ENCODE results near the gene RSPRY1. TPM values are rescaled to one million over a fixed set of nuclear protein-coding genes. Genes with fewer than 3 reads are reported as not detected.

The RSPRY1 gene
- total and polyA plus RNA-seq, 2 donors (not counting 1 experiment from before 2014, with no cell fraction given): 36.5 to 51.9 TPM

DNA sequence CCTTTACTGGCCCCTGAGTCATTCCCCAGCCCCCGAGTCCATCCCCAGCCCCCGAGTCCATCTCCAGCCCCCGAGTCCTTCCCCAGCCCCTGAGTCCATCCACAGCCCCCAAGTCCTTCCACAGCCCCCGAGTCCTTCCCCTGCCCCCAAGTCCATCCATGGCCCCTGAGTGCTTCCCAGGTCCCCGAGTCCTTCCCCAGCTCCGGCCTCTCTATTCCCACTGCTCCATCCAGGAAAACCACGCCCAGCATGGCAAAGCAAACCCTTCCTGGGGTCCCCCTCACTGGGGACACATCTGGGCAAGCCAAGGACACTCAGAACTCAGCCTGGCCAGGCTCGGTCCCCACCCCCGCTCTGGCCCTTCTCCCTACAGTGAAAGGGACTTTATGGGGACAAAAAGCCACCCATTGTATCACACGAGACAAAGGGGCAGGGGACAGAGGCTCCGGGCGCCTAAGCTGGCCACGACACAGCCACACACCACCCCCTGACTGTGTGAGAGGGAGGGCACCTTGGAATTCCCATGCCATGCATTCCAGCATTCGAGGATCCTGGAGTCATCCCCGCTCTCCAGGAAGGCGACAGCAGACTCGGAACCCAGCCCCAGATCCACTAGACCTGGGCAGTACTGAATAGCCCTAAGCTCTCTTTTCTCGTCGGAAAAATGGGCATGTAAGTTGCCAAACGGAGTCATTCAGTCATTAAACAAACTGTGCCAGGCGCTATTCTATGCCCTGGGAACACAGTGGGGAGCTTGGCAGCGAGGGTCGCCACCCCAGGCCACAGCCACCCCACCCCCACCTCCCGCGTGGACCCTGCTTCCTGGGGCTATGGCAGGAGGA is 84.3 kb downstream of the RSPRY1 start:
- Histone ChIP-seq H4K20me1 (ENCODE audit: control insufficient read depth, extremely low read depth, insufficient read depth, low read length) (no peaks in the 10 kb centered on the region), H3K27ac (ENCODE audit: insufficient read depth, low read length) (no peak overlapping the region), H3K9ac (ENCODE audit: insufficient read depth, low read length) (no peak overlapping the region), H3K79me2 (ENCODE audit: control insufficient read depth, insufficient read depth, low read length) (no peaks in the 10 kb centered on the region), H3K4me3 (replicated peaks in 1 of 4; ENCODE audit: control extremely low read depth in 1 of 4, insufficient read depth in 1 of 4, low read depth in 3 of 4, low read length in 4 of 4) (no peak overlapping the region), H3K27me3 (ENCODE audit: control insufficient read depth, insufficient read depth, low read length) (no peaks in the 10 kb centered on the region), H3K4me2 (ENCODE audit: extremely low read depth, insufficient read depth, low read length) (no peak overlapping the region), H2AFZ (ENCODE audit: low read length) (no peak overlapping the region), H3K36me3 (ENCODE audit: control insufficient read depth, insufficient read depth, low read length) (no peaks in the 10 kb centered on the region), H3K9me3 (ENCODE audit: control insufficient read depth, insufficient read depth, low read depth, low read length) (no peaks in the 10 kb centered on the region), H3K4me1 (ENCODE audit: control insufficient read depth, extremely low read depth, insufficient read depth, low read length) (no peaks in the 10 kb centered on the region)
- no peak for DNase-seq (ENCODE audit: low read depth in 2 of 2)
- TF ChIP-seq, protein P1, sequence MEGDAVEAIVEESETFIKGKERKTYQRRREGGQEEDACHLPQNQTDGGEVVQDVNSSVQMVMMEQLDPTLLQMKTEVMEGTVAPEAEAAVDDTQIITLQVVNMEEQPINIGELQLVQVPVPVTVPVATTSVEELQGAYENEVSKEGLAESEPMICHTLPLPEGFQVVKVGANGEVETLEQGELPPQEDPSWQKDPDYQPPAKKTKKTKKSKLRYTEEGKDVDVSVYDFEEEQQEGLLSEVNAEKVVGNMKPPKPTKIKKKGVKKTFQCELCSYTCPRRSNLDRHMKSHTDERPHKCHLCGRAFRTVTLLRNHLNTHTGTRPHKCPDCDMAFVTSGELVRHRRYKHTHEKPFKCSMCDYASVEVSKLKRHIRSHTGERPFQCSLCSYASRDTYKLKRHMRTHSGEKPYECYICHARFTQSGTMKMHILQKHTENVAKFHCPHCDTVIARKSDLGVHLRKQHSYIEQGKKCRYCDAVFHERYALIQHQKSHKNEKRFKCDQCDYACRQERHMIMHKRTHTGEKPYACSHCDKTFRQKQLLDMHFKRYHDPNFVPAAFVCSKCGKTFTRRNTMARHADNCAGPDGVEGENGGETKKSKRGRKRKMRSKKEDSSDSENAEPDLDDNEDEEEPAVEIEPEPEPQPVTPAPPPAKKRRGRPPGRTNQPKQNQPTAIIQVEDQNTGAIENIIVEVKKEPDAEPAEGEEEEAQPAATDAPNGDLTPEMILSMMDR (conservative IDR thresholded peaks at IDR 0.05 in 1 of 2, IDR thresholded peaks at IDR 0.05 in 1 of 2; ENCODE audit: low read depth in 1 of 2, low read length in 2 of 2): no peak
- no peak for TF ChIP-seq EZH2 (IDR thresholded peaks at IDR 0.05; ENCODE audit: low read length, missing control alignments)

DNA sequence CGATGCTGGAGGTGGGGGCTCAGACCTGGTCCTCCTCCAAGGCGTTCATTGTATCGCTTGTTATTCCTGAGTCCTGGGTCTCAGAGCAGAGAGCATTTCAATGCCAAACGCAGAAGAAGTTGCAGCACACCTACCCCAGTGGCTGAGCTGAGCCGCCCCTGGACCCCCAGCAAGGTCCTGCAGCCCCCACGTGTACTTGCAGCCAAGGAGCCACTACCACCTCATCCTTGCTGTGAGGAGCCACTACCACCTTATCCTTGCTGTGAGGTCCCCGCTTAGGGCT is 84.9 kb downstream of the RSPRY1 start:
- no peaks in the 10 kb centered on the region for H3K27me3 ChIP-seq (ENCODE audit: control insufficient read depth, insufficient read depth, low read length)
- H3K9me3 ChIP-seq (ENCODE audit: control insufficient read depth, insufficient read depth, low read depth, low read length): no peaks in the 10 kb centered on the region
- DNase-seq (ENCODE audit: low read depth in 2 of 2): no peak
- H3K36me3 ChIP-seq (ENCODE audit: control insufficient read depth, insufficient read depth, low read length): no peaks in the 10 kb centered on the region
- no peaks in the 10 kb centered on the region for H4K20me1 ChIP-seq (ENCODE audit: control insufficient read depth, extremely low read depth, insufficient read depth, low read length)
- no peak overlapping the region for H3K4me2 ChIP-seq (ENCODE audit: extremely low read depth, insufficient read depth, low read length)
- H3K4me3 ChIP-seq (replicated peaks in 1 of 4; ENCODE audit: control extremely low read depth in 1 of 4, insufficient read depth in 1 of 4, low read depth in 3 of 4, low read length in 4 of 4): no peak overlapping the region
- no peak for TF ChIP-seq EZH2 (IDR thresholded peaks at IDR 0.05; ENCODE audit: low read length, missing control alignments)
- TF ChIP-seq, protein P1 (conservative IDR thresholded peaks at IDR 0.05 in 1 of 2, IDR thresholded peaks at IDR 0.05 in 1 of 2; ENCODE audit: low read depth in 1 of 2, low read length in 2 of 2): no peak
- no peak overlapping the region for H2AFZ ChIP-seq (ENCODE audit: low read length)
- H3K4me1 ChIP-seq (ENCODE audit: control insufficient read depth, extremely low read depth, insufficient read depth, low read length): no peaks in the 10 kb centered on the region
- no peak overlapping the region for H3K9ac ChIP-seq (ENCODE audit: insufficient read depth, low read length)
- no peak overlapping the region for H3K27ac ChIP-seq (ENCODE audit: insufficient read depth, low read length)
- no peaks in the 10 kb centered on the region for H3K79me2 ChIP-seq (ENCODE audit: control insufficient read depth, insufficient read depth, low read length)

DNA sequence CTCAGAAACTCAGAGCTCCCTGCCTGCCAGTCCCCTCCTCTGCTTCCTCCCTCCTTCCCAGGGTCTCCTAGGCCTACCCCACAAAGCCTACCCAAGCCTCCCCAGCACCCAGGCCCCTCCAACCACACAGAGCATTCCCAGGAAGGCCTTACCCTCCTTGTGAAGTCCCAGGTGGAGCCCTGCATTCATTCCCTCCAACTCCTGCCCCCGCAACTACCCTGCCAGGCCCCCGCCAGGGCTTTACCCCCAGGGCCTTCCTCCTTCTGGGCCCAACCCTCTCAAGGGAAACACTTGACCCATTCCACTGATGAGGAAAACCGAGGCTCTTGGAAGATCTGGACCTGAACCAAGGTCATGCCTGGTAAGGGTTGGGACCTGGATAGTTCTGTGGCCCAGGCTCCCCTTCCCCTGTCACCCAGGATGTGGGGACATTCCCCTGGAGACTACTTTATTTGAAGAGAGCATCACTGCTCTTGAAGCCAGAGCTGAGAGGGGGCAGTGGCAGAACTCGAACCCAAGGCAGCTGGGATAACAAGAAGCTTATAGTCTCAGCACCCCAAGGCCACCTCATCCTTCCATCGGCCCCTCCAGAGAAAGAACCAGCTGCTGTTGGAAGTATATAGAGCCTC is 85.9 kb downstream of the RSPRY1 start:
- Histone ChIP-seq H3K4me2 (ENCODE audit: extremely low read depth, insufficient read depth, low read length) (no peak overlapping the region), H3K9ac (ENCODE audit: insufficient read depth, low read length) (no peak overlapping the region), H3K79me2 (ENCODE audit: control insufficient read depth, insufficient read depth, low read length) (no peaks in the 10 kb centered on the region), H3K36me3 (ENCODE audit: control insufficient read depth, insufficient read depth, low read length) (no peaks in the 10 kb centered on the region), H3K27me3 (ENCODE audit: control insufficient read depth, insufficient read depth, low read length) (no peaks in the 10 kb centered on the region), H2AFZ (ENCODE audit: low read length) (no peak overlapping the region), H4K20me1 (ENCODE audit: control insufficient read depth, extremely low read depth, insufficient read depth, low read length) (no peaks in the 10 kb centered on the region), H3K4me1 (ENCODE audit: control insufficient read depth, extremely low read depth, insufficient read depth, low read length) (no peaks in the 10 kb centered on the region), H3K4me3 (replicated peaks in 1 of 4; ENCODE audit: control extremely low read depth in 1 of 4, insufficient read depth in 1 of 4, low read depth in 3 of 4, low read length in 4 of 4) (no peak overlapping the region), H3K9me3 (ENCODE audit: control insufficient read depth, insufficient read depth, low read depth, low read length) (no peaks in the 10 kb centered on the region), H3K27ac (ENCODE audit: insufficient read depth, low read length) (no peak overlapping the region)
- DNase-seq (ENCODE audit: low read depth in 2 of 2): no peak
- no peak for TF ChIP-seq EZH2 (IDR thresholded peaks at IDR 0.05; ENCODE audit: low read length, missing control alignments)
- TF ChIP-seq, protein P1 (conservative IDR thresholded peaks at IDR 0.05 in 1 of 2, IDR thresholded peaks at IDR 0.05 in 1 of 2; ENCODE audit: low read depth in 1 of 2, low read length in 2 of 2): no peak

Measured in fibroblast of lung (primary cell).